Activated CD4-positive, alpha-beta T cell treated with anti-CD3 and anti-CD28 coated beads for 1 hour (primary cell): ENCODE data around the gene KRTAP12-3.
"Not testable (repeated sequence)": the region's sequence is repeated elsewhere in the genome, so short reads cannot be mapped to it uniquely, and the experiment has no call there.

Experiments used
- DNase-seq: peaks from one replicate; pipeline ENCODE4 v3.0.0-alpha.2; 2020

Gene KRTAP12-3

DNA sequence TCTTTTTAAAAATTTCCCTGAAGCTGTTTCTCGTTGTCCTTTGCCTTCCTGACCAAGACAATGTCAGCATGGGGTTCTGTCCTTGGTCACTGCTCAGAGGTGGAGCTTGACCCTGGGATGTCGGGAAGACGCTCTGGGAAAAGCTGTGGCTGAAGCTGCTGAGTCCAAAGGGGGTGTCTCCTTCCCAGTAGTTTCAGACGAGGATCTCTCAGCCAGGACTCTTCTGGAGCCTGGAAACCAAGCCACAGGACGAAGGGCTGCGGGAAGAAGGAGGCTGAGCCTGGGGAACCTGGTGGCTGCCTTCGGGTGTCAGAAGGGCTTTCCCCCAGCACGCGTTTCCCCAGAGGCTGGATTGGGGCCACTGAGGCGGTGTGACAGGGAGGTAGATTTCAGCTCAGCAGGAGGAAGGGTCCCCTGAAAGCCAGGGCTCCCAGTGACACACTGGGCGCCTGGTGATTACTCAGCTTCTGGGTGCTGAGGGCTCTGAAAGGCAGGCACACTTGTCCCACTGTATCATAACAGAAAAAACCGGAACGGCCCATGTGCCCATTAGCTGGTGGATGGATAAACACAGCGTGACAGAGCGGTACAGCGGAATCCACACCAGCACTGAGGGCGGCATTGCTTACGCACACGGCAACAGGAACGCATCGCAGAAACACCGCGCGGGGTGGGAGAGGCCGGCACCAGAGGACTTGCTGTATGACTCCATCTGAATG is 29.3 kb downstream of the KRTAP12-3 start:
- no peak for DNase-seq

GRCh38 chr21:44687671-44688070 is 29.9 kb downstream of the KRTAP12-3 start:
- DNase-seq: no peak

GRCh38 chr21:44689740-44690139 is 32.0 kb downstream of the KRTAP12-3 start:
- DNase-seq: not testable (repeated sequence)

- no peak for DNase-seq
Measured at GRCh38 chr21:44691686-44692085, 34.0 kb downstream of the KRTAP12-3 start.

DNA sequence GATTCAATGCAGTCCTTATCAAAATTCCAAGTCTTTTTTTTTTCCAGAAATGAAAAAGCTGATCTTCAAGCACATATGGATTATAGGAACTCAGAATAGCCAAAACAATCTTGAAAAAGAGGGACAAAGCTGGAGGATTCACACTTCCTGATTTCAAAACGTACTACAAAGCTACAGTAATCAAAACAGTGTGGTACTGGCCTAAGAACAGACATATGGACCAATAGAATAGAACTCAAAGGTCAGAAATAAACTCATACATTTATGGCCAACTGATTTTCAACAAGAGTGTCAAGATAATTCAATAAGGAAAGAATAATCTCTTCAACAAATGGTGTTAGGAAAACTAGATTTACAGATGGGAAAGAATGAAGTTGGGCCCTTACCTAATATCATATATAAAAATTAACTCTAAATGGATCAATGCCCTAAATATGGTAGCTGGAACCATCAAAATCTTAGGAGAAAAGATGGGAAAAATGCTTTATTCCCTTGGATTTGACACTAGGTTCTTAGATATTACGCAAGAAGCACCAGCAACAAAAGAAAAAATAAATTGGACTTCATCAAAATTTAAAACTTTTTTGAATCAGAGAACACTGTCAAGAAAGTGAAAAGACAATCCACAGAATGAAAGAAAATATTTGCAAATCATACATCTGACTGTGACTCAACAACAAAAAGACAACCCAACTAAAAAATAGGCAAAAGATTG is 35.2 kb downstream of the KRTAP12-3 start:
- DNase-seq: no peak

GRCh38 chr21:44694776-44695175 is 37.0 kb downstream of the KRTAP12-3 start:
- no peak for DNase-seq

- no peak for DNase-seq
Measured at GRCh38 chr21:44695184-44695583, 37.5 kb downstream of the KRTAP12-3 start.

GRCh38 chr21:44695641-44696040 is 37.9 kb downstream of the KRTAP12-3 start:
- DNase-seq: no peak

DNA sequence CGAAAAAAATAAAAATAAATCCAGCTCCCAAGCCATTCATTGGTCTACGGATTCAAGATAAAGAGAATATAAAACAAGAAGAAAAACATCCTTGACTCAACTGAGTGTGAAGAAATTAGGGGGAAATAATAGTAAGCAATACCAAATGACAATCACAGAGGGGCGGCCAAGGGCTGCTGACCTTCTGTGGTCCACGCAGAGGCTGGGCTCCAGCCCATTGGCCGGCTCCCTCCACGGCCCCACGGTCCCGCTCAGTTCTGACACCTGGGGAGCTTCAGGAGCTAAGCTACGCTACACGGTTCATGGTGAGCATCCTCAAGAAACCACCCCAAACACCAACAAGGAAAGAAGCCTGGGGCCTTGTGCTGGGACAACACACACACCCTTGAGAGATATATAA is 38.8 kb downstream of the KRTAP12-3 start:
- no peak for DNase-seq

- DNase-seq: not testable (repeated sequence)
Measured at GRCh38 chr21:44697172-44697810, 39.6 kb downstream of the KRTAP12-3 start, which contains the start of gene KRTAP10-12. KRTAP10-12 (plus strand) TSS chr21:44697172; CDS start chr21:44697202, 30 bp downstream.

- no peak for DNase-seq
Measured at GRCh38 chr21:44697811-44698734, 40.3 kb downstream of the KRTAP12-3 start.

DNA sequence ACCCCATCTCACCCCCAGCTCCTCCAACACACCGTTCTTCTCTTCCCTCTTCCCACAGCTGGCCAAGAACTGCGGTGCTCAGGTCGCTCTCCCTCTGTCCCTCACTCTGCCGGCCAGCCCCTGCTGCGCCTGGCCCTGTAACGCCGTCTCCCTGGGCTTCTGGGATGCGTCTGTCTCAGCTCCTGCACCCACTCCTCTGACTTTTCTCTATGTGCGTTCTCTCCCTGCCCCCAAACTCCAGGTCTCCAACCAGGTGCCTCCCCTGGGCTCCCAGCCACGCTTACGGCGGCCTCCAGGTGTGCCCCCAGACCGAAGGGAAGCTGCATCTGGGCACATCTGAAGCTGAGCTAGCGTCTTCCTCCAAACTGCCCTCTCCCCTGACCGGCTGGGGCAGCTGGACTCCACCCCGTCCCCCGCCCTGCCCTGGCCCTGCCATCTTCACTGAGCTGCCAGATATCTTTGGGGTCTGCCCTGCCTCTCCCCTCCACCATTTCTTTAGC is 41.8 kb downstream of the KRTAP12-3 start:
- DNase-seq: no peak

DNA sequence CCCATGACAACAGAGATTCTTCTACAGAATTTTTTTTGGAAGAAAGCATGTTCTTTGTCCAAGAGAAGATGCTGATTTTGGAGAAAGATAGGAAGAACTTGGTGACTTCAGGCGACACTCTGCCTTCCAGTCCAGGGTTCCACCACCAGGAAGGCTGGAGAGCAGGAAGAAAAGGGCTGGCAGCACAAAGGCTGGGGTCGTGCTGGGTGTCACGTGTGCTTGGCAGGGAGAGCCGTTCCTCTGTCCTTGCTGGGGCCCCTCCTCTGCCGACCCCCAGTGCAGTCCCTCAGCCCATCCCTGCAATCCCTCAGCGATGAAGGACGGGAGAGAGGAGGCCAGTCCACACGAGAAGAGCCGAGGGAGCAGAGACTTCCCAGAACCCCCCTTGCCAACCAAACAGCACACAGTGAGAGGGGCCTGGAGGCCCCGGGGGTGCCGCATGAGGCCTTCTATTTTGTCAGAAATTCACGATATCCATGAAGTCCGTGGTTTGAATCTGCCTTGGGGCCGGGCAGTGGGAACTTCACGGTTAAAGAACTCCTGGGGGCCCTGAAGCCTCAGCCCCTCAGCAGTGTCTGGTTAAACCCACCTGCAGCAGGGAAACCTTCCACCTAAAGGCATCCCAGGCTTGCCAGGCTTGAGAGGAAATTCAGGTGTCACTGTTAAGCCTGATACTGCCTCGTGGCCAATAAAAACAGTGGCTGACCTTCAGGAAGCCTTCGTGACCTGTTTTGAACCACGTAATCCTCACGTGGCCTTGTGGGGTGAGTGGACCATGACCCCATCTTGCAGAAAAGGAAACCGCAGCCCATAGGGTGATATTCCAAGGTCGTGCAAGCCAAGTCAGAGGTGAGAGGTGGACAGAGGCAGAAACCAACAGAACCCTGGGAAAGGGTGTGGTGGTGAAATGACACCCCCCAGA is 42.6 kb downstream of the KRTAP12-3 start:
- no peak for DNase-seq

- DNase-seq: no peak
Measured at GRCh38 chr21:44701023-44701400, 43.3 kb downstream of the KRTAP12-3 start.

DNA sequence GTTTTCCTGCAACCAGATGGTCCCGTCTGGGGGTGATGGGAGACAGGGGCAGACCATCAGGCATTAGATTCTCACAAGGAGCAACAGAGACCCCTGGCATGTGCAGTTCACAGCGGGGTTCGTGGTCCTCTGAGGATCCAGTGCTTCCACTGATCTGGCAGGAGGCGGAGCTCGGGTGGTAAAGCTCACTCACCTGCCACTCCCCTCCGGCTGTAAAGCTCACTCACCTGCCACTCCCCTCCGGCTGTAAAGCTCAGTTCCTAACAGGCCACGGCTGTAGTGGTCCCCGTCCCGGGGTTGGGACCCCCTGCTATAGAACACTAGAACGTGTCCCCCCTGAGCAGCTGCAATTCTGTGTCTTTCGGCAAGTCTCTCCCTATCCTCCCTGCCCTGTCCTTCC is 43.8 kb downstream of the KRTAP12-3 start:
- no peak for DNase-seq

- DNase-seq: no peak
Measured at GRCh38 chr21:44702111-44702972, 44.6 kb downstream of the KRTAP12-3 start.

GRCh38 chr21:44702973-44703730 is 45.4 kb downstream of the KRTAP12-3 start:
- no peak for DNase-seq

DNA sequence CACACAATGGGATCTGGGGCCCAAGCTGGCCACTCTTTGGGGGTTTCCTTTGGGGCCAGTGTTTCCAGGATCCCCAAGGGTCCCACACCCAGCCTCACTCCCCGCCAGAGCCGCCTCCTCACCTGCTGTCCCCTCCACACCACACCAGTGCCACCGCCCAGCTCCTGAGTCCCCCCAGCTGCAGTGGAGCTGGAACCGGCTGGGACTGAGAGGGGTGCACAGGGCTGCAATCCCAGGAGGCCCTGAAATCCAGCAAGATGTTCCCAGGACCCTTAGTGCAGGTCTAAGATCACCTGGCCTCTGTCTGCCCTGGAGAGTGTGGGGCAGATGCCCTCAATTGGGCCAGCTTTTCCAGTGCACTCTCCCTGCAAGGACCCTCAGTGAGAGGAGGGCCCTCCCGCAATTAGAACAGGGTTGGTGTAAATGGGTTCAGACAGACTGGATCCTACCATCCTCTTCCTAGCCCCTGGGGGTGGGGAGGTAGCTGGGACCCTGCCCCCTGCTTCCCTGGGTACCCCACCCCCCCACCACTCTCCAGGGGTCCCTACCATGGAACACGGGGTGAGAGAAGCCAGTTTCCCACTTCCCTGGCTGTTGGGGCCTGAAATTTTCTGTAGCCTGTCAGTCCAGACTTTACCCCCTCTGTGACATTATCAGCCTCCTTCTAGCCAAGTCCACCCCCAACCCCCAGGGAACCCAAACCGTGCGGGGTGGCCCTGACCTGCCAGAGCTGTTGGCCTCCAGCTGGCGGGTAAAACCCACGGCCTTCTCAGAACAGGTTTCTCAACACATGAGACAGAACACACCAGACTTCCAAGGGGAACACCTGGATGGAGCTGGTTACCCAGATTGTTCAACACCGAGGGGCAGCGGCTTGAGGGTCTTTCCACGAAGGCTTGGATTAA is 46.3 kb downstream of the KRTAP12-3 start:
- DNase-seq: no peak

DNA sequence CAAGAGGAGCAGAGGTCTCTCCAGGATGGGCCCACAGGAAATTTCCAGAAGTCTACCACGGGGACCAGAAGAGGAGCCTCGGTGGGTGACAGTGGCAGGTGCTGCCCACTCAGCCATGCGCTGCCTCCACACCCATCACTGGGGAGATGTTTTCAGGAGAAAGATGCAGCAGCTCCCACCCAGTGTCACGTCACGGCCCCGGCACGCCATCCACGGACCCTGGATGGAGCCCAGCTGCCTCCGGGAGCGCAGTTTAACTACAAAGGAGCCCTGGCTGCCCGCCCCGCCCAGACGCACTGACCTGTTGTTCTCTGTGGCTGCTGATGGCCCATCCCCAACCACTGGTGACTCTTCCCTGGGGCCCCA is 46.9 kb downstream of the KRTAP12-3 start:
- no peak for DNase-seq
